Neural progenitor cell (in vitro differentiated cells): Measurements from ENCODE around the gene ADAM8. TPM values are rescaled to one million over a fixed set of nuclear protein-coding genes. Genes with fewer than 3 reads are reported as not detected.
A peak's percentile ranks its signal among the peaks of the same experiment; 100 is the strongest.

Experiments used
- DNase-seq: peaks from one replicate; pipeline ENCODE4 v3.0.0-alpha.2; 2016; ENCODE audit warnings: low spot score
- H2AFZ ChIP-seq: fragments of 200-600 bp; sonication (generic); replicated peaks from 2 replicates; pipeline ENCODE4 v1.6.1; 2016; ENCODE audit warnings: antibody characterized with exemption
- H3F3A ChIP-seq: fragments of 200-600 bp; sonication (generic); 2 replicates; pipeline ENCODE4 v1.6.1; 2016; ENCODE audit warnings: antibody characterized with exemption, low read depth
- H3K27ac ChIP-seq: fragments of 200-600 bp; sonication (generic); 2 replicates; pipeline ENCODE4 v1.5.1; 2016; ENCODE audit warnings: mild to moderate bottlenecking
- H3K27me3 ChIP-seq: fragments of 200-600 bp; sonication (generic); 2 replicates; pipeline ENCODE4 v1.6.1; 2016; ENCODE audit warnings: mild to moderate bottlenecking, moderate library complexity
- H3K36me3 ChIP-seq: fragments of 200-600 bp; sonication (generic); 2 replicates; pipeline ENCODE4 v1.5.1; 2016
- H3K4me1 ChIP-seq: fragments of 200-600 bp; sonication (generic); 2 replicates; pipeline ENCODE4 v1.6.1; 2016; ENCODE audit warnings: mixed run types
- H3K4me2 ChIP-seq: fragments of 200-600 bp; sonication (generic); 2 replicates; pipeline ENCODE4 v1.6.1; 2016
- H3K4me3 ChIP-seq: fragments of 200-600 bp; sonication (generic); 2 replicates; pipeline ENCODE4 v1.5.1; 2016
- H3K79me2 ChIP-seq: fragments of 200-600 bp; sonication (generic); 2 replicates; pipeline ENCODE4 v1.6.1; 2016; ENCODE audit warnings: low read depth
- H3K9ac ChIP-seq: fragments of 200-600 bp; sonication (generic); 2 replicates; pipeline ENCODE4 v1.6.1; 2016
- H3K9me3 ChIP-seq: fragments of 200-600 bp; sonication (generic); 2 replicates; pipeline ENCODE4 v1.5.1; 2016; ENCODE audit warnings: low read depth
- H4K20me1 ChIP-seq: fragments of 200-600 bp; sonication (generic); 2 replicates; pipeline ENCODE4 v1.6.1; 2016; ENCODE audit warnings: low read depth
- H3K27ac Mint-ChIP-seq: 3 replicates; pipeline ENCODE4 v1.8.0; 2021; ENCODE audit warnings: mixed read lengths
- H3K27me3 Mint-ChIP-seq: 2 replicates; pipeline ENCODE4 v1.8.0; 2022; ENCODE audit warnings: low read depth, mild to moderate bottlenecking, inconsistent platforms, moderate library complexity, mixed read lengths; ENCODE audit not compliant: insufficient read depth
- H3K36me3 Mint-ChIP-seq: 3 replicates; pipeline ENCODE4 v1.8.0; 2021; ENCODE audit warnings: mixed read lengths
- H3K4me1 Mint-ChIP-seq: 3 replicates; pipeline ENCODE4 v1.8.0; 2021; ENCODE audit warnings: mixed read lengths
- H3K4me3 Mint-ChIP-seq: 3 replicates; pipeline ENCODE4 v1.8.0; 2021; ENCODE audit warnings: mild to moderate bottlenecking, moderate library complexity, mixed read lengths
- H3K9me3 Mint-ChIP-seq: 3 replicates; pipeline ENCODE4 v1.8.0; 2020; ENCODE audit warnings: mixed read lengths
- CTCF ChIP-seq: fragments of 200-600 bp; sonication (generic); IDR thresholded peaks from 2 replicates; pipeline ENCODE4 v1.5.1; 2017; ENCODE audit warnings: antibody characterized with exemption, mild to moderate bottlenecking
- EZH2 ChIP-seq: fragments of 200-600 bp; sonication (generic); IDR thresholded peaks from 2 replicates; pipeline ENCODE4 v1.6.1; 2017; ENCODE audit warnings: antibody characterized with exemption, mild to moderate bottlenecking, moderate library complexity
- EZH2phosphoT487 ChIP-seq: fragments of 200-600 bp; sonication (generic); IDR thresholded peaks from 2 replicates; pipeline ENCODE4 v1.6.1; 2017; ENCODE audit warnings: antibody characterized with exemption
- total RNA-seq: library from RNA; depleted of rRNA; stranded (reverse); fragments of >200 nt; gene quantifications from 2 replicates; pipeline ENCODE4 v1.2.3, GENCODE V29; 2015; ENCODE audit warnings: low replicate concordance

ADAM8 gene
- total RNA-seq, 1 donor from 2014 or later, result 3.3 TPM

- Histone ChIP-seq H3F3A (no peaks in the 10 kb centered on the region), H3K4me2 (no peak overlapping the region), H3K9ac (no peak overlapping the region), H3K27ac (no peak overlapping the region), H2AFZ (no peak overlapping the region), H3K4me3 (no peak overlapping the region), H3K27me3 (peaks cover 29% of the 10 kb centered on the region), H3K9me3 (no peaks in the 10 kb centered on the region), H4K20me1 (no peaks in the 10 kb centered on the region), H3K4me1 (peaks cover 9% of the 10 kb centered on the region), H3K79me2 (no peaks in the 10 kb centered on the region), H3K36me3 (no peaks in the 10 kb centered on the region)
- Mint-ChIP-seq H3K27ac (no peak overlapping the region), H3K4me1 (peaks cover 29% of the 10 kb centered on the region), H3K4me3 (no peak overlapping the region), H3K27me3 (peaks cover 12% of the 10 kb centered on the region), H3K36me3 (no peaks in the 10 kb centered on the region), H3K9me3 (no peaks in the 10 kb centered on the region)
- DNase-seq, result no peak
- no peak for TF ChIP-seq EZH2
- TF ChIP-seq CTCF, result no peak
- no peak for TF ChIP-seq EZH2phosphoT487
Measured at GRCh38 chr10:133264461-133264860, 12.2 kb downstream of the ADAM8 start.

DNA sequence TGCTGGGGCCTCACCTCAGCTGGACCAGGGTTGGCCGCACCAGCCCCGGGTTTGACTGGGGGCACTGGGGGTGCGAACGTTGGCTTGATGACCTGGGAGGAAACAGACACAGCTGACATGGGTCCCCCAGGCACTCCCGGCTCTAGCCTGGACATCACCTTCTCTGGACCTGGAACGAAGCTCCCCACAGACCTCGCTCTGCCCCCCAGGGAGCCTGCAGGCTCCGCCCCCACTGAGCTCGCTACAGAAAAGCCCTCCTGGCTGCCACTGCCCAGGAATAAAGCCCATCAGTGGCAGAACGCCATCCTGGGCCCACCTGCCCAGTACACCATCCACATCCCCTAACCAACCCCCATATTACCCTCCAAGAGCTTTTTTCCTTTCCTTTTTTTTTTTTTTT is 13.0 kb downstream of the ADAM8 start:
- Histone ChIP-seq H3K4me2 (no peak overlapping the region), H3K4me3 (no peak overlapping the region), H3K27me3 (peaks cover 29% of the 10 kb centered on the region), H2AFZ (no peak overlapping the region), H4K20me1 (no peaks in the 10 kb centered on the region), H3K9me3 (no peaks in the 10 kb centered on the region), H3K27ac (no peak overlapping the region), H3K4me1 (peaks cover 9% of the 10 kb centered on the region), H3F3A (no peaks in the 10 kb centered on the region), H3K9ac (no peak overlapping the region), H3K36me3 (no peaks in the 10 kb centered on the region), H3K79me2 (no peaks in the 10 kb centered on the region)
- H3K4me1 Mint-ChIP-seq, result peaks cover 33% of the 10 kb centered on the region
- TF ChIP-seq EZH2, result no peak
- TF ChIP-seq EZH2phosphoT487, result no peak
- TF ChIP-seq CTCF, result no peak
- no peak overlapping the region for H3K4me3 Mint-ChIP-seq
- no peaks in the 10 kb centered on the region for H3K9me3 Mint-ChIP-seq
- peaks cover 12% of the 10 kb centered on the region for H3K27me3 Mint-ChIP-seq
- no peaks in the 10 kb centered on the region for H3K36me3 Mint-ChIP-seq
- DNase-seq, result no peak
- H3K27ac Mint-ChIP-seq, result no peak overlapping the region

DNA sequence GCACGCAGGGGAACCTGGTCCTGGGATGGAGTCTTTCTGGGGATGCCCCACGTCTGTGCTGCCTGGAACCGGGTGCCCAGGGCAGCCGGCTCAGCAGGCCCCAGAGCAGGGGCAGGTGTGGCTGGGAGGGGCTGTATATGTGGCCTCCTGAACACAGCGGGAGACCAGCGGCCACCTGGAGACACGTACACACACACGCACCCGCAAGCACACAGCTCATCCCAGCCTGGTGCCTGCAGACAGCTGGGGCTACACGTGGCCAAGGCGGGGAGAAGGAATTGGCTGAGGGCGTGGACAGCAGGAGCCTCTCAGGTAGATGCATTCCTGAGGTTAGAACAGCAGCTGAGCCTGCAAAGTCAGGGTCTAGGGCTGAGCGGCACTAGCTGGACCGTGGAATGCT is 14.0 kb downstream of the ADAM8 start:
- no peaks in the 10 kb centered on the region for H3F3A ChIP-seq

More for the DNA sequence above, 14.0 kb downstream of the ADAM8 start:
- peaks cover 9% of the 10 kb centered on the region for H3K4me1 ChIP-seq
- H3K9me3 Mint-ChIP-seq, result no peaks in the 10 kb centered on the region
- peak overlapping the region; percentile 77 for H3K4me2 ChIP-seq
- H3K27ac ChIP-seq, result no peak overlapping the region
- peaks cover 33% of the 10 kb centered on the region for H3K4me1 Mint-ChIP-seq
- H3K27me3 Mint-ChIP-seq, result peaks cover 12% of the 10 kb centered on the region
- H3K27ac Mint-ChIP-seq, result no peak overlapping the region
- no peaks in the 10 kb centered on the region for H4K20me1 ChIP-seq
- TF ChIP-seq EZH2phosphoT487 (no peak), CTCF (no peak), EZH2 (no peak)
- no peak for DNase-seq
- H3K4me3 Mint-ChIP-seq, result peak overlapping the region; percentile 86
- H3K27me3 ChIP-seq, result peaks cover 29% of the 10 kb centered on the region
- no peaks in the 10 kb centered on the region for H3K36me3 Mint-ChIP-seq
- no peak overlapping the region for H3K9ac ChIP-seq
- no peaks in the 10 kb centered on the region for H3K36me3 ChIP-seq
- no peaks in the 10 kb centered on the region for H3K9me3 ChIP-seq
- no peak overlapping the region for H2AFZ ChIP-seq
- H3K79me2 ChIP-seq, result no peaks in the 10 kb centered on the region
- no peak overlapping the region for H3K4me3 ChIP-seq
